OCI-LY1 (cell line): Measurements from ENCODE around the gene CENPC.

ENCODE experiments used
- CTCF ChIP-seq: fragments of 200-600 bp; sonication (generic), shearing (Covaris generic); IDR thresholded peaks from 2 replicates; pipeline ENCODE4 v1.5.1; 2017; ENCODE audit warnings: mild to moderate bottlenecking, antibody characterized with exemption, low read length, moderate library complexity, mixed read lengths
- EZH2 ChIP-seq: fragments of 200-600 bp; sonication (generic), shearing (Covaris generic); IDR thresholded peaks from 2 replicates; pipeline ENCODE4 v1.8.0; 2017; ENCODE audit warnings: borderline replicate concordance, mixed run types, mild to moderate bottlenecking, antibody characterized with exemption, low read length, moderate library complexity, mixed read lengths

GRCh38 chr4:67581208-67581857, 36.0 kb upstream of the CENPC start:
- TF ChIP-seq CTCF (no peak), EZH2 (no peak)
